Mucosa of stomach (tissue), 1 donor: ENCODE data around the gene SFT2D1.

Source experiments
- H3K27me3 ChIP-seq: one replicate; pipeline ENCODE4 v1.7.0; 2013; ENCODE audit warnings: mild to moderate bottlenecking, low read length; ENCODE audit not compliant: control insufficient read depth, insufficient read depth
- H3K36me3 ChIP-seq: one replicate; pipeline ENCODE4 v1.7.0; 2013; ENCODE audit warnings: low read length; ENCODE audit not compliant: control insufficient read depth, insufficient read depth
- H3K4me1 ChIP-seq: one replicate; pipeline ENCODE4 v1.7.0; 2013; ENCODE audit warnings: mild to moderate bottlenecking, low read length; ENCODE audit not compliant: control insufficient read depth, insufficient read depth
- H3K4me3 ChIP-seq: one replicate; pipeline ENCODE4 v1.7.0; 2013; ENCODE audit warnings: low read length
- H3K9ac ChIP-seq: one replicate; pipeline ENCODE4 v1.7.0; 2013; ENCODE audit warnings: mild to moderate bottlenecking, low read length, moderate library complexity
- H3K9me3 ChIP-seq: one replicate; pipeline ENCODE4 v1.7.0; 2013; ENCODE audit warnings: mild to moderate bottlenecking, low read length, moderate library complexity; ENCODE audit not compliant: control insufficient read depth
- donor health status: Pancreatic carcinoma.

Gene SFT2D1

DNA sequence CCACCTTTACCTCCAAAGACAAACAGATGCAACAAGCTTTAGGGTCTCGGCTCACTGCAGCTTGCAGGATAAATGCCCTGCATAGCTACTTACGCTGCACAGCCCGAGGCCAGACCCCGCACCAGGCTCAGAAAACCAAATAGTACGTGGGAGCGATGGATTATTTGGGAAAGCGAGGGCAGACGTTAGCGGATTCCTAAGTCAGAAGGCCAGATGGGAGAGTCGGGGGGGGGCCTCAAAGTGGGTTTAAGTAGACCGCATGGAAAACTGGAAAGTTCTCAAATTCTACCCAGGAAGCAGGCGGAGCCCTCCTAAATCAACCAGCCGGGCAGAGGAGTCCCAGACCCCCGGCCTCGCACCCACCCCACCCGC lies 382 bp downstream of the SFT2D1 start:
- Histone ChIP-seq H3K36me3 (no peaks in the 10 kb centered on the region), H3K9ac (peak overlapping the region; percentile 95), H3K4me3 (peak overlapping the region; percentile 93), H3K27me3 (no peaks in the 10 kb centered on the region), H3K9me3 (no peaks in the 10 kb centered on the region), H3K4me1 (peaks cover 20% of the 10 kb centered on the region)

DNA sequence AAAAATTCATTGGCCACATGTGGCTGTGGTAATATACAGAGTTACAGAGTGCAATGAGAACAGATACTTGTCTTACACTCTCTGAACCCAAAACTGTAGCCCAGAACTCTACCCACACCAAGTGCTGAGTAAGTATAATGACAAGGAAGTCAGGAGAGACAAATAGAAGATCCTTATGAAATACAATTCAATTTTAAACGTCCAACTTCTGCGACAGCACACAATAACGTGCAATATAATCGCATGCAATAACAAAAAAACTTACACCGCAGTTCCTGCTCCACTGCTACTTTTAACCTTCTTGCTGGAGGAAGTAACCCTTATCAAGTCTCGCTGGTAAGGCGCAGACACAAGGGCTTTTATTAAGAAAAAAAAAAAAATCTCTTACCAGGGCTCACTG lies 881 bp downstream of the SFT2D1 start:
- Histone ChIP-seq H3K27me3 (no peaks in the 10 kb centered on the region), H3K4me3 (peak overlapping the region; percentile 93), H3K9ac (peak overlapping the region; percentile 95), H3K4me1 (peaks cover 20% of the 10 kb centered on the region), H3K9me3 (no peaks in the 10 kb centered on the region), H3K36me3 (no peaks in the 10 kb centered on the region)

DNA sequence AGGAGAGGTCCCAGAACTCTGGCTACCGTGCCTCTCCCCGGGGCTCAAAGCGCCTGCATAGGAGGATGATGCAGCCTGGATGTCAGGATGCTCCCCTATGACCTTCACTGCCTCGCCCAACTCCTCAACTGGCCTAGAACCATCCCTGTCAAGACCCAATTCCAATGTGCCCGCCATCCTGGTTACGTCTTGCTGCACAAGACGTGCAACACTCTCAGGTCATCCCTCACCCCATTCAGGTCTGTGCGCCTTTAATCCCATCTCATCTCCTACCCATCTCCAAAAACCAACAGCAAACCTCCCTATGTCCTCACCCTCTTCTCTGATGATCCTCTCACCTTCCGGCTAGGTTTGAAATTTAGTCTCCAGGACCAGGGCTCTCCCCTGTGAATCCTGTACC lies 3.5 kb downstream of the SFT2D1 start:
- Histone ChIP-seq H3K4me1 (peaks cover 20% of the 10 kb centered on the region), H3K4me3 (no peak overlapping the region), H3K36me3 (no peaks in the 10 kb centered on the region), H3K9me3 (no peaks in the 10 kb centered on the region), H3K9ac (no peak overlapping the region), H3K27me3 (no peaks in the 10 kb centered on the region)

DNA sequence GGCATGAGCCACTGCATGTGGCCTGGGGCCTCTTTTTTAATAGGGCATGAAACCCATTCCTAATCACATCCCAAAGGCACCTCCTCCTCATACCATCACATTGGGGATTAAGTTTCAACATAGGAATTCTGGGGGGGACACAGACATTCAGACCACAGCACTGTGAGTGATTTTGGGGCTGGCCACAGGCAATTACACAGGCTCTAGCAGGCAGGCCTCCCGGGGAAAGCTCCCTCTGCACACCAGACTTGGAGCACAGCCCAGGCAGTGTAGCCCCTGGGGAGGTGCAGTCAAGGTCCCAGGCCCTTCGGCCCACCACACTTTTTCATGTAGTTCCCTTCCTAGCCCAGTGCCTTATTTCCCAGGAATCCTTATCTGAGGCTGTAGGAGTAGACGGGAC lies 5.5 kb downstream of the SFT2D1 start:
- Histone ChIP-seq H3K9ac (no peak overlapping the region), H3K4me3 (no peak overlapping the region), H3K36me3 (no peaks in the 10 kb centered on the region), H3K4me1 (peaks cover 17% of the 10 kb centered on the region), H3K9me3 (no peaks in the 10 kb centered on the region), H3K27me3 (no peaks in the 10 kb centered on the region)

DNA sequence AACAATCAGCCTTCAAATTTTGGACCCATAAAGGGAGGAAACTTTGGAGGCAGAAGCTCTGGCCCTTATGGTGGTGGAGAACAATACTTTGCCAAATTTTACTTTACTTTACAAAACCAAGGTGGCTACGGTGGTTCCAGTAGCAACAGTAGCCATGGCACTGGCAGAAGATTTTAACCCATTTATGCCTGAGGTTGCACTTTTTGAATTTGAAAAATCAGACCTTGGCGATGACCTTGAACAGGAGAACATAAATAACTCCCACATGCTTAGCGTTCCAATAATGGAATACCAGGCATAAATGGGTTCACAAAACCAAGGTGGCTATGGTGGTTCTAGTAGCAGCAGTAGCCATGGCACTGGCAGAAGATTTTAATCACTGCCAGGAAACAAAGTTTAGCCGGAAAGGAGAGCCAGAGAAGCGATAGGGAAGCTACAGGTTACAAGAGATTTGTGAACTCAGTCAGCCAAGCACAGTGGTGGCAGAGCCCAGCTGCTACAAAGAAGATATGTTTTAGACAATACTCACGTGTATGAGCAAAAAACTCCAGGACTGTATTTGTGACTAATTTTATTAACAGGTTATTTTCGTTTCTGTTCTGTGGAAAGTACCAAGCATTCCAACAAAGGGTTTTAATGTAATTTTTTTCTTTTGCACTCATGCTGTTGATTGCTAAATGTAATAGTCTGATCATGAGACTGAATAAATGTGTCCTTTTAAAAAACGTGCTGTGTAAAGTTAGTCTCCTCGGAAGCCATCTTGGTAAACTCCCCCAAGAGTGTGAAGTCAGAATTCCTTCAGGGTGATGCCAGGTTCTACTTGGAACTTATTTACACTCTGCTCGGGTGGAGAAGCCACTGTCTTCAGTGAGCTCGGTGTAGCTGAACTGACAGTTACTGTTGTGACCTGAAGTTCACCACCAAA lies 6.7 kb downstream of the SFT2D1 start:
- Histone ChIP-seq H3K9me3 (no peaks in the 10 kb centered on the region), H3K9ac (no peak overlapping the region), H3K36me3 (no peaks in the 10 kb centered on the region), H3K4me3 (no peak overlapping the region), H3K27me3 (no peaks in the 10 kb centered on the region), H3K4me1 (peaks cover 20% of the 10 kb centered on the region)

DNA sequence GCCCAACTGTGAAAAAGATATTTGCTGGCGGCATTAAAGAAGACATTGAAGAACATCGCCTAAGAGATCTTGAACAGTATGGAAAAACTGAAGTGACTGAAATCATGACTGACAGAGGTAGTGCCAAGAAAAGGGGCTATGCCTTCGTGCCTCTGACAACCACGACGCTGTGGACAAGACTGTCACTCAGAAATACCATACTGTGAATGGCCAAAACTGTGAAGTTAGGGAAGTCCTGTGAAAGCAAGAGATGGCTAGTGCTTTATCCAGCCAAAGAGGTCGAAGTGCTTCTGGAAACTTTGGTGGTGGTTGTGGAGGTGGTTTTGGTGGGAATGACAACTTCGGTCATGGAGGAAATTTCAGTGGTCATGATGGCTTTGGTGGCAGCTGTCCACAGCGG lies 7.5 kb downstream of the SFT2D1 start:
- no peak overlapping the region for H3K4me3 ChIP-seq
- no peak overlapping the region for H3K9ac ChIP-seq
- no peaks in the 10 kb centered on the region for H3K27me3 ChIP-seq
- peaks cover 15% of the 10 kb centered on the region for H3K4me1 ChIP-seq
- H3K36me3 ChIP-seq = no peaks in the 10 kb centered on the region
- no peaks in the 10 kb centered on the region for H3K9me3 ChIP-seq

DNA sequence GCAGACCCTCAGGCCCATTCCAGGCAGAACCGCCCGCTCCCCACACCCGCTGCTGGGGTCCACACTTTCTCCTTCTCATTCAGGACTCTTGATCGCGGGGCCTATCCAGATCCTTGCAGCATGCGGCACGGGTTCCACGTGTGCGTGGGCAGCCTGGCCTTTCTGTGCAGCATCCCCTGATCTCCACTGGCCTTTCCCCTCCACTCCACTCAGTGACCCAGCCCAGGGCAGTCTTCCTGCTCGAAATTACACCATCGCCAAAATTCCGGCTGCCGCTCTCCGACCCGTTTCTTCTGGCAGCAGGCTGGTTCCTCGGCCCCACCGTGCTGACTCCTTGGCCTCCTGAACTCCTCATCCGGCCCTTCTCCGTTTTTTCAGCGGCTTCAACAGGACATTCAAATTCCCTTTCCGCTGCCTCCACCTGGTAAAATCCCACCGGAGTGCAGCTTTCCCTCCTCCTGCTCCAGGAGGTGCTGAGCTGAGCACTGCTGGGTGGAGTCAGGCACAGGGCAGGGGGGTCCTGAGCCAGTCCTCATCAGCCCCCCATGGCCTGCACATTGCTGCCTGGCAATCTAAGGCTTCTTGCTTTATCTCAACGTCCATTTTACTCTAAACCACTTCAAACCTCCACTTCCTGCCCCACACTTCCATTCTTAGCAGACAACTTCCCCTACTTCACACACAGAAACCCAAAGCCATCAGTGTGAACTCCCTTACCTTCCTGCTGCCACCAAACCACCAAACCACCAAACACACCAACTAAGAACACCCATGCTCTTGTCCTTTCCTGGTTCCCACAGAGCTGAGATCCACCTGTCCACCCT lies 9.0 kb downstream of the SFT2D1 start:
- no peak overlapping the region for H3K9ac ChIP-seq
- no peaks in the 10 kb centered on the region for H3K36me3 ChIP-seq

DNA sequence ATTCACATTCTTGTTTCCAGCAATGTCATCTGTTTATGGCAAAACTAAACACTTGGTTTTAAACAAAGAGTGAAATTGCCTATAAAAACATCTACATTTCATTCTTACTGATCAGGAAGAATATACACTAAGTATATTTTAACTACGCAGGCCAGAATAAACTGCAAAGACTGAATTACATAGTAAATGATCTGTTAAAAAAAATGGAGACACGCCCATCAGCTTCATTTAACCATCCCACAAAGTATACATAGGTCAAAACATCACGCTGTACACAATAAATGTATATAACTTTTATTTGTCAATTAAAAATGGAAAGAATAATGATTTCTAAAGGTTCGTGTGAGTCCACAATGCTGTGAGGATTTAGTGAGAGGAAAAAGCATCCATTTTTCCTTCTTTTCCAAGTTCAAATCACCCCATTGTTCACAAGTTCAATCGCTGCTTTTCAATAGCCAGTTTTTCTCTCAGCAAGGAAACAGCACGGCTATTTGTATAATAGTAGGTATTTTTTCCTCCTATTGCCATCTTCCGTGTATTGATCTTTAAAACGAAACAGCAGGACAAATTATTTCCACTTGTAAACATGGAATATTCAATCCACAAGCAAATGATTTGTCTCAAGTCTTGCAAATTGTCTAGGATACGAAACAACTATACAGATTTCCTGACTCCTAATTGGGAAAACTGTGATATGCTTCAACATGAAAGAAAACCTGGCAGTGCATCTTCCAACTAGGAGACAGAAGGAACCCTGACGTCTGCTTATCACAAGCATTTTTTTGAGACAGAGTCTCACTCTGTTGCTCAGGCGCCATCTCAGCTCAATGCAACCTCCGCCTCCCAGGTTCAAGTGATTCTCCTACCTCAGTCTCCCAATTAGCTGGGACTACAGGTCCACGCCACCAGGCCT lies 10.6 kb downstream of the SFT2D1 start:
- Histone ChIP-seq H3K9ac (no peak overlapping the region), H3K9me3 (no peaks in the 10 kb centered on the region), H3K4me3 (no peak overlapping the region), H3K27me3 (no peaks in the 10 kb centered on the region), H3K36me3 (no peaks in the 10 kb centered on the region), H3K4me1 (peaks cover 12% of the 10 kb centered on the region)

More for the DNA sequence above, 9.0 kb downstream of the SFT2D1 start:
- H3K4me3 ChIP-seq = no peak overlapping the region
- peaks cover 12% of the 10 kb centered on the region for H3K4me1 ChIP-seq
- no peaks in the 10 kb centered on the region for H3K9me3 ChIP-seq
- no peaks in the 10 kb centered on the region for H3K27me3 ChIP-seq

DNA sequence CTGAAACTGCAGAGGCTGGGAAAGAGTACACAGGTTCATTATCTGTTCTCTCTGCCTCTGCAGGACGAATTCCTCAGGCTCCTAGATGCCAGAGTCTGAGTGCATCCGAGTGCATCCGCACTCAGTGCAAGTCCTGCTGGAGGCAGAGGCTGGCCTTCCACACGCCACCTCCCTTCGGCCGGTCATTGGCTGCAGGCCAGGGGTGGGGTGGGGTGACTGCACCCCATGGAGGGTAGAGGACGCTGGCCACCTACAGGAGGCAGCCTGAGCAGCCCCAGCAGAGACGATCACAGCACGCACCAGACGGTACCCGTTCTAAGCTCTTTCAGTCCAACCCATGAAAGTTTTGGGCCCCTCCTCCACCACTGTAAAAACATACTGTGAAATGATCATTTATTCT lies 11.7 kb downstream of the SFT2D1 start:
- peaks cover 12% of the 10 kb centered on the region for H3K4me1 ChIP-seq
- no peak overlapping the region for H3K9ac ChIP-seq
- H3K36me3 ChIP-seq = no peaks in the 10 kb centered on the region

GRCh38 chr6:166325383-166326042 lies 16.8 kb downstream of the SFT2D1 start:
- H3K9ac ChIP-seq = no peak overlapping the region
- no peaks in the 10 kb centered on the region for H3K27me3 ChIP-seq
- H3K4me1 ChIP-seq = peaks cover under 1% of the 10 kb centered on the region
- H3K4me3 ChIP-seq = no peak overlapping the region
- H3K9me3 ChIP-seq = no peaks in the 10 kb centered on the region
- H3K36me3 ChIP-seq = no peaks in the 10 kb centered on the region

More for the DNA sequence above, 11.7 kb downstream of the SFT2D1 start:
- no peak overlapping the region for H3K4me3 ChIP-seq
- H3K9me3 ChIP-seq = no peaks in the 10 kb centered on the region
- no peaks in the 10 kb centered on the region for H3K27me3 ChIP-seq

GRCh38 chr6:166323395-166323794 lies 18.9 kb downstream of the SFT2D1 start:
- Histone ChIP-seq H3K27me3 (no peaks in the 10 kb centered on the region), H3K9ac (no peak overlapping the region), H3K4me1 (no peaks in the 10 kb centered on the region), H3K9me3 (no peaks in the 10 kb centered on the region), H3K4me3 (no peak overlapping the region), H3K36me3 (no peaks in the 10 kb centered on the region)
